Right atrium auricular region (tissue), 2 donors: ENCODE measurements around the gene CFAP299. TPM values are rescaled to one million over a fixed set of nuclear protein-coding genes. Genes with fewer than 3 reads are reported as not detected.

Source experiments
- DNase-seq: peaks from one replicate; pipeline ENCODE4 v3.0.0-alpha.2; 2019; ENCODE audit warnings: low spot score
- H3K27ac ChIP-seq, 2 donors: fragments of 200-600 bp; sonication (generic); 1 replicate in 1 of 2; 2 replicates in 1 of 2; pipeline ENCODE4 v1.5.1; 2016 to 2019
- H3K27me3 ChIP-seq, 2 donors: fragments of 200-600 bp; sonication (generic); one replicate each; pipeline versions ENCODE4 v1.5.1 to v1.6.0; 2017 to 2019
- H3K36me3 ChIP-seq: fragments of 200-600 bp; sonication (generic); one replicate; pipeline ENCODE4 v1.5.1; 2016
- H3K4me1 ChIP-seq, 2 donors: fragments of 200-600 bp; sonication (generic); one replicate each; pipeline versions ENCODE4 v1.5.1 to v1.6.0; 2017 to 2019
- H3K4me3 ChIP-seq, 2 donors: fragments of 200-600 bp; sonication (generic); 1 replicate in 1 of 2; 2 replicates in 1 of 2; pipeline ENCODE4 v1.5.1; 2017 to 2019; ENCODE audit warnings: mild to moderate bottlenecking in 1 of 2, moderate library complexity in 1 of 2
- H3K9me3 ChIP-seq, 2 donors: fragments of 200-600 bp; sonication (generic); one replicate each; pipeline ENCODE4 v1.5.1; 2019
- CTCF ChIP-seq, 2 donors: fragments of 200-600 bp; sonication (generic); IDR thresholded peaks; one replicate each; pipeline ENCODE4 v1.5.1; 2019; ENCODE audit warnings: antibody characterized with exemption in 2 of 2
- total RNA-seq, 2 donors: library from RNA; depleted of rRNA; stranded (reverse); fragments of >200 nt; gene quantifications; one replicate each; pipeline ENCODE4 v1.1.0, GENCODE V29; 2016

Gene CFAP299
- total RNA-seq, 2 donors from 2014 or later: not detected

GRCh38 chr4:80927420-80927819, 591.9 kb downstream of the CFAP299 start:
- Histone ChIP-seq H3K36me3 (no peaks in the 10 kb centered on the region), H3K4me1 (no peaks in the 10 kb centered on the region), H3K27ac (no peak overlapping the region), H3K9me3 (no peaks in the 10 kb centered on the region), H3K27me3 (no peaks in the 10 kb centered on the region), H3K4me3 (no peak overlapping the region)
- no peak for DNase-seq
- no peak for TF ChIP-seq CTCF (IDR thresholded peaks at IDR 0.05)

- DNase-seq: no peak
- H3K9me3 ChIP-seq: no peaks in the 10 kb centered on the region
- no peak overlapping the region for H3K4me3 ChIP-seq
- no peaks in the 10 kb centered on the region for H3K27me3 ChIP-seq
- H3K27ac ChIP-seq: no peak overlapping the region
- H3K4me1 ChIP-seq: no peaks in the 10 kb centered on the region
- H3K36me3 ChIP-seq: no peaks in the 10 kb centered on the region
- no peak for TF ChIP-seq CTCF (IDR thresholded peaks at IDR 0.05)
Measured at GRCh38 chr4:80931631-80932081, 596.1 kb downstream of the CFAP299 start.

GRCh38 chr4:80948141-80948540, 612.6 kb downstream of the CFAP299 start:
- no peaks in the 10 kb centered on the region for H3K27me3 ChIP-seq
- no peak overlapping the region for H3K4me3 ChIP-seq
- no peaks in the 10 kb centered on the region for H3K9me3 ChIP-seq
- TF ChIP-seq CTCF (IDR thresholded peaks at IDR 0.05): no peak
- H3K36me3 ChIP-seq: no peaks in the 10 kb centered on the region
- H3K27ac ChIP-seq: no peak overlapping the region
- H3K4me1 ChIP-seq: no peaks in the 10 kb centered on the region
- no peak for DNase-seq

- Histone ChIP-seq H3K36me3 (no peaks in the 10 kb centered on the region), H3K4me1 (no peaks in the 10 kb centered on the region), H3K4me3 (no peak overlapping the region), H3K27ac (no peak overlapping the region), H3K27me3 (no peaks in the 10 kb centered on the region), H3K9me3 (no peaks in the 10 kb centered on the region)
- DNase-seq: no peak
- no peak for TF ChIP-seq CTCF (IDR thresholded peaks at IDR 0.05)
Measured at GRCh38 chr4:80948995-80949394, 613.5 kb downstream of the CFAP299 start.

GRCh38 chr4:80956421-80956820, 620.9 kb downstream of the CFAP299 start:
- Histone ChIP-seq H3K9me3 (no peaks in the 10 kb centered on the region), H3K27ac (no peak overlapping the region), H3K36me3 (no peaks in the 10 kb centered on the region), H3K27me3 (no peaks in the 10 kb centered on the region), H3K4me1 (no peaks in the 10 kb centered on the region), H3K4me3 (no peak overlapping the region)
- no peak for DNase-seq
- no peak for TF ChIP-seq CTCF (IDR thresholded peaks at IDR 0.05)

- H3K27me3 ChIP-seq: no peaks in the 10 kb centered on the region
- no peak for DNase-seq
- no peaks in the 10 kb centered on the region for H3K4me1 ChIP-seq
- no peak overlapping the region for H3K27ac ChIP-seq
- no peaks in the 10 kb centered on the region for H3K9me3 ChIP-seq
- no peak overlapping the region for H3K4me3 ChIP-seq
- no peak for TF ChIP-seq CTCF (IDR thresholded peaks at IDR 0.05)
- H3K36me3 ChIP-seq: no peaks in the 10 kb centered on the region
Measured at GRCh38 chr4:80963051-80963450, 627.5 kb downstream of the CFAP299 start.
